CD4-positive, alpha-beta T cell (primary cell): ENCODE results near the gene LMAN2. TPM values are rescaled to one million over a fixed set of nuclear protein-coding genes. Genes with fewer than 3 reads are reported as not detected.

ENCODE experiments used
- ATAC-seq: fragments of 200-7000 bp; cut with Tn5 transposase; one replicate; pipeline ENCODE4 v1.10.0; 2022; ENCODE audit warnings: mild to moderate bottlenecking; ENCODE audit not compliant: poor library complexity
- CTCF ChIA-PET: fragments of 350-600 bp; sonication (Branson Sonifier 250); formaldehyde crosslinking; loops from one replicate; lab custom pipeline; 2021; ENCODE audit warnings: antibody characterized with exemption, inconsistent platforms; lab: Charles Lee
- POLR2A ChIA-PET: fragments of 350-600 bp; sonication (Branson Sonifier 250); formaldehyde crosslinking; loops from one replicate; lab custom pipeline; 2021; ENCODE audit warnings: antibody characterized with exemption, inconsistent platforms; lab: Charles Lee
- DNase-seq, 14 experiments: peaks; one replicate each; pipeline ENCODE4 v3.0.0-alpha.2; 2013 to 2020; ENCODE audit warnings: mixed read lengths in 2 of 14
- H3K27ac ChIP-seq, 2 donors: one replicate each; pipeline versions ENCODE4 v1.5.1 to v1.7.0; 2013; ENCODE audit warnings: low read length in 2 of 2, low read depth in 1 of 2, mild to moderate bottlenecking in 1 of 2
- H3K27me3 ChIP-seq, 2 experiments: 1 replicate in 1 of 2; 2 replicates in 1 of 2; pipeline versions ENCODE4 v1.6.1 to v1.7.0; 2013; ENCODE audit warnings: low read length in 2 of 2, control low read depth in 1 of 2, mild to moderate bottlenecking in 1 of 2, moderate library complexity in 1 of 2; ENCODE audit not compliant: insufficient read depth in 2 of 2, control insufficient read depth in 1 of 2
- H3K36me3 ChIP-seq: one replicate; pipeline ENCODE4 v1.6.1; 2013; ENCODE audit warnings: low read length, control low read depth; ENCODE audit not compliant: insufficient read depth
- H3K4me1 ChIP-seq: one replicate; pipeline ENCODE4 v1.6.1; 2013; ENCODE audit warnings: low read length, control low read depth; ENCODE audit not compliant: insufficient read depth
- H3K4me3 ChIP-seq: one replicate; pipeline ENCODE4 v1.5.1; 2013; ENCODE audit warnings: mild to moderate bottlenecking, low read length, moderate library complexity
- H3K9me3 ChIP-seq, 2 experiments: 1 replicate in 1 of 2; 2 replicates in 1 of 2; pipeline versions ENCODE4 v1.6.1 to v1.7.0; 2013; ENCODE audit warnings: low read length in 2 of 2, mild to moderate bottlenecking in 2 of 2, control low read depth in 1 of 2, moderate library complexity in 1 of 2; ENCODE audit not compliant: control insufficient read depth in 1 of 2, insufficient read depth in 1 of 2
- H3K27ac Mint-ChIP-seq: one replicate; pipeline ENCODE4 v1.8.0; 2020; ENCODE audit warnings: mixed read lengths
- H3K27me3 Mint-ChIP-seq: one replicate; pipeline ENCODE4 v1.8.0; 2021; ENCODE audit warnings: mixed read lengths
- H3K36me3 Mint-ChIP-seq: one replicate; pipeline ENCODE4 v1.8.0; 2021; ENCODE audit warnings: low read depth, mixed read lengths
- H3K4me1 Mint-ChIP-seq: one replicate; pipeline ENCODE4 v1.8.0; 2021; ENCODE audit warnings: low read depth, mixed read lengths
- H3K4me3 Mint-ChIP-seq: one replicate; pipeline ENCODE4 v1.8.0; 2020; ENCODE audit warnings: mild to moderate bottlenecking, mixed read lengths
- H3K9me3 Mint-ChIP-seq: one replicate; pipeline ENCODE4 v1.8.0; 2020; ENCODE audit warnings: mixed read lengths
- intact Hi-C, 2 experiments: fragments of 100-400 bp; cut with DNase I in 1 of 2; cut with micrococcal nuclease in 1 of 2; formaldehyde crosslinking; loops; one replicate each; pipeline versions ENCODE4 v1.15.1 to v1.9.0; 2023 to 2025; cut with DNase I, micrococcal nuclease
- total RNA-seq, 174 experiments: library from RNA in 2 of 174; stranded (reverse) in 2 of 174; gene quantifications; one replicate each; pipeline ENCODE4 v1.2.3 and lab custom pipeline; 2021 to 2026
- TF ChIP-seq, protein P1 (sequence below): fragments of 200-600 bp; IDR thresholded peaks from one replicate; pipeline ENCODE4 v1.8.0; 2022; ENCODE audit warnings: antibody characterized with exemption, mild to moderate bottlenecking

The LMAN2 gene
- total RNA-seq, 2 experiments from 2014 or later, result 54.5 to 55.6 TPM

DNA sequence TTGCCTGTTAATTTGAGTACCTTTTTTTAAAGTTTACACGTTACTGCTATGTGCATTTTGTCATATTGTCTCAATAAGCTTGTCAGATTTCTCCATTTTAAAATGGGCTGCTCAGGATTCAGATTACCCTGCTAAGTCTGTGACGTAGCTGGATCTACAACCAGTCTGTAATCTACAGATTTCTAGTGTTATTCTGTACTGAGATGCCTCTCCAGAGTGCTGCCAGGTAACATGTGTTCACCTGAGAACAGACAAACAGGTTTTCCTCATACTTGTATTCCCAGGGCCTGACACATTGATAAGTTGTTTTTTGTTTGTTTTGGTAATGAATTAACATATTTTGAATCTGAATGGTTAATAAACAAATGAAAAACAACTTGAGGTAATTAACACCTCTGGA is 63.3 kb downstream of the LMAN2 start:
- DNase-seq (no peak), ATAC-seq (no peak)
- Histone ChIP-seq H3K4me1 (no peaks in the 10 kb centered on the region), H3K27me3 (no peaks in the 10 kb centered on the region), H3K36me3 (peaks cover 81% of the 10 kb centered on the region), H3K9me3 (no peaks in the 10 kb centered on the region), H3K4me3 (no peak overlapping the region), H3K27ac (no peak overlapping the region)
- no peak overlapping the region for H3K4me3 Mint-ChIP-seq
- ChIA-PET CTCF (interaction anchor here (1.4 kb wide), 1 partner anchor 11 kb away, joined by 3 read pairs; no protein-coding TSS in a partner anchor), POLR2A (no interaction called here)
- TF ChIP-seq, protein P1, sequence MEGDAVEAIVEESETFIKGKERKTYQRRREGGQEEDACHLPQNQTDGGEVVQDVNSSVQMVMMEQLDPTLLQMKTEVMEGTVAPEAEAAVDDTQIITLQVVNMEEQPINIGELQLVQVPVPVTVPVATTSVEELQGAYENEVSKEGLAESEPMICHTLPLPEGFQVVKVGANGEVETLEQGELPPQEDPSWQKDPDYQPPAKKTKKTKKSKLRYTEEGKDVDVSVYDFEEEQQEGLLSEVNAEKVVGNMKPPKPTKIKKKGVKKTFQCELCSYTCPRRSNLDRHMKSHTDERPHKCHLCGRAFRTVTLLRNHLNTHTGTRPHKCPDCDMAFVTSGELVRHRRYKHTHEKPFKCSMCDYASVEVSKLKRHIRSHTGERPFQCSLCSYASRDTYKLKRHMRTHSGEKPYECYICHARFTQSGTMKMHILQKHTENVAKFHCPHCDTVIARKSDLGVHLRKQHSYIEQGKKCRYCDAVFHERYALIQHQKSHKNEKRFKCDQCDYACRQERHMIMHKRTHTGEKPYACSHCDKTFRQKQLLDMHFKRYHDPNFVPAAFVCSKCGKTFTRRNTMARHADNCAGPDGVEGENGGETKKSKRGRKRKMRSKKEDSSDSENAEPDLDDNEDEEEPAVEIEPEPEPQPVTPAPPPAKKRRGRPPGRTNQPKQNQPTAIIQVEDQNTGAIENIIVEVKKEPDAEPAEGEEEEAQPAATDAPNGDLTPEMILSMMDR, result no peak
- H3K27me3 Mint-ChIP-seq, result no peaks in the 10 kb centered on the region
- H3K4me1 Mint-ChIP-seq, result no peaks in the 10 kb centered on the region
- intact Hi-C loops, result no loop called here
- H3K9me3 Mint-ChIP-seq, result no peaks in the 10 kb centered on the region
- H3K27ac Mint-ChIP-seq, result no peak overlapping the region
- peaks cover 89% of the 10 kb centered on the region for H3K36me3 Mint-ChIP-seq

Other genes with a start within 250 kb of the LMAN2 start
- 10 to 100 TPM; 87.6 to 93.3 TPM for gene NSD1, start 217.9 kb downstream of the LMAN2 start, total RNA-seq
- gene RAB24, start 47.9 kb downstream of the LMAN2 start, total RNA-seq, result 10 to 100 TPM; 17.0 to 18.0 TPM
- 10 to 100 TPM; 33.1 to 35.0 TPM for gene PRELID1, start 47.9 kb downstream of the LMAN2 start, total RNA-seq
- 1 to 10 TPM; 5.8 to 7.5 TPM for gene MXD3, start 39.8 kb downstream of the LMAN2 start, total RNA-seq
- 10 to 100 TPM; 34.7 to 35.3 TPM for gene RGS14, start 6.3 kb upstream of the LMAN2 start, total RNA-seq
- not detected for gene SLC34A1, start 32.8 kb upstream of the LMAN2 start, total RNA-seq
- gene PFN3, start 49.0 kb upstream of the LMAN2 start, total RNA-seq, result not detected
- under 1 TPM; 0.20 to 0.60 TPM for gene F12, start 57.9 kb upstream of the LMAN2 start, total RNA-seq
- 100 to 1,000 TPM; 186 to 192 TPM for gene GRK6, start 75.0 kb upstream of the LMAN2 start, total RNA-seq
- 10 to 100 TPM; 23.3 to 23.5 TPM for gene PRR7, start 95.1 kb upstream of the LMAN2 start, total RNA-seq
- gene DBN1, start 122.0 kb upstream of the LMAN2 start, total RNA-seq, result 1 to 10 TPM; 1.8 to 2.5 TPM
- 1 to 10 TPM; 5.2 to 6.0 TPM for gene PDLIM7, start 145.9 kb upstream of the LMAN2 start, total RNA-seq
- 1 to 10 TPM; 1.3 to 1.4 TPM for gene DOK3, start 158.2 kb upstream of the LMAN2 start, total RNA-seq
- gene DDX41, start 165.3 kb upstream of the LMAN2 start, total RNA-seq, result 10 to 100 TPM; 49.6 to 49.7 TPM
- 100 to 1,000 TPM; 150 to 155 TPM for gene FAM193B, start 202.9 kb upstream of the LMAN2 start, total RNA-seq
- gene TMED9, start 240.5 kb upstream of the LMAN2 start, total RNA-seq, result 10 to 100 TPM; 42.7 to 47.8 TPM
- 10 to 100 TPM; 31.1 to 33.8 TPM for gene B4GALT7, start 248.5 kb upstream of the LMAN2 start, total RNA-seq